OCI-LY1 (cell line): ENCODE results near the gene LRRC8D.

ENCODE experiments used
- CTCF ChIP-seq: fragments of 200-600 bp; sonication (generic), shearing (Covaris generic); IDR thresholded peaks from 2 replicates; pipeline ENCODE4 v1.5.1; 2017; ENCODE audit warnings: mild to moderate bottlenecking, antibody characterized with exemption, low read length, moderate library complexity, mixed read lengths
- EZH2 ChIP-seq: fragments of 200-600 bp; sonication (generic), shearing (Covaris generic); IDR thresholded peaks from 2 replicates; pipeline ENCODE4 v1.8.0; 2017; ENCODE audit warnings: borderline replicate concordance, mixed run types, mild to moderate bottlenecking, antibody characterized with exemption, low read length, moderate library complexity, mixed read lengths

- TF ChIP-seq EZH2, result no peak
- TF ChIP-seq CTCF, result no peak
Observed at GRCh38 chr1:89842567-89843272, 21.9 kb downstream of the LRRC8D start.
